Fibroblast of lung (primary cell): Measurements from ENCODE around the gene FAM149B1.

Experiments
- CTCF ChIP-seq, 2 donors: IDR thresholded peaks in 1 of 2; conservative IDR thresholded peaks in 1 of 2; 1 replicate in 1 of 2; 2 replicates in 1 of 2; pipeline ENCODE4 v1.5.1; 2011 to 2012; ENCODE audit warnings: low read length in 2 of 2, control low read depth in 1 of 2, inconsistent platforms in 1 of 2, low read depth in 1 of 2, mild to moderate bottlenecking in 1 of 2
- EZH2 ChIP-seq: IDR thresholded peaks from 2 replicates; pipeline ENCODE4 v1.5.1; 2012; ENCODE audit warnings: low read length, control low read depth, mild to moderate bottlenecking; ENCODE audit errors: missing control alignments

DNA sequence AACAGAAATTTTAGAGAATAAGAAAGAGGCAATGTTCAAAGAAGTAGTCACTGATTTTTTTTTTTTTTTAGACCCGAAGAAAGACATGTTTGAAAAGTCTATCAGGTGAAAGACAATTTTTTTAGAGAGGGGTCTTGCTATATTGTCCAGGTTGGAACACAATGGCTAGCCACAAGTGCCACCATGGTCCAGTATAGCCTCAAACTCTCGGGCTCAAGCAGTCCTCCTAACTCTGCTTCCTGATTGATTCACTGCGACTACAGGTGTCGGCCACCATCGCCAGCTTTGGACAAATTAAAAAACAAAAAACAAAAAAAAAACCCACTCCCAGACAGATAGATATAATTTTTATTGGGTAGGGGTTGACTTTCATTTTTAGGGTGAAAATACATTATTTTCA is 22.3 kb downstream of the FAM149B1 start:
- TF ChIP-seq CTCF (conservative IDR thresholded peaks at IDR 0.05 in 1 of 2, IDR thresholded peaks at IDR 0.05 in 1 of 2; ENCODE audit: low read depth in 1 of 2, low read length in 2 of 2): no peak
- TF ChIP-seq EZH2: no peak
